HG03571 (cell line): ENCODE data around the gene FUZ.

Experiments used
- ATAC-seq: cut with Tn5 transposase; IDR thresholded peaks from one replicate; pipeline ENCODE4 v1.9.1; 2021; ENCODE audit not compliant: unreplicated experiment

Gene FUZ

GRCh38 chr19:49812997-49813861, at the start of gene FUZ:
Gene FUZ, minus strand, starts transcription at chr19:49813292. Its CDS starts 186 bp downstream, at chr19:49813106.
- ATAC-seq: peak; percentile 60

GRCh38 chr19:49862391-49863253, 49.5 kb upstream of the FUZ start:
- no peak for ATAC-seq

- no peak for ATAC-seq
These were observed 48.7 kb upstream of the FUZ start for GRCh38 chr19:49861541-49862378.

- no peak for ATAC-seq
These were observed 48.0 kb upstream of the FUZ start for GRCh38 chr19:49861107-49861506.

GRCh38 chr19:49860336-49861102, 47.4 kb upstream of the FUZ start:
- no peak for ATAC-seq

- ATAC-seq: no peak
These were observed 46.7 kb upstream of the FUZ start for GRCh38 chr19:49859682-49860335.

GRCh38 chr19:49858088-49858985, 45.2 kb upstream of the FUZ start:
- ATAC-seq: no peak

- ATAC-seq: no peak
These were observed 44.7 kb upstream of the FUZ start for GRCh38 chr19:49857838-49858087.

- ATAC-seq: no peak
These were observed 44.2 kb upstream of the FUZ start for GRCh38 chr19:49857061-49857837.

- ATAC-seq: no peak
These were observed 43.5 kb upstream of the FUZ start for GRCh38 chr19:49856574-49857021.

GRCh38 chr19:49855676-49856573, 42.8 kb upstream of the FUZ start:
- no peak for ATAC-seq

GRCh38 chr19:49855277-49855675, 42.2 kb upstream of the FUZ start:
- no peak for ATAC-seq

GRCh38 chr19:49854378-49855263, 41.5 kb upstream of the FUZ start:
- no peak for ATAC-seq

- no peak for ATAC-seq
These were observed 40.8 kb upstream of the FUZ start for GRCh38 chr19:49853852-49854377.

GRCh38 chr19:49852631-49853126, 39.6 kb upstream of the FUZ start:
- ATAC-seq: no peak
